22Rv1 (cell line): ENCODE results near the gene SIRT2.
"Not testable (repeated sequence)": the region's sequence is repeated elsewhere in the genome, so short reads cannot be mapped to it uniquely, and the experiment has no call there.

Experiments used
- ZFX ChIP-seq: fragments of 450-650 bp; IDR thresholded peaks from 2 replicates; pipeline ENCODE4 v1.6.1; 2017; ENCODE audit warnings: antibody characterized with exemption, borderline replicate concordance
- TF ChIP-seq, protein P1 (sequence below): fragments of 450-650 bp; IDR thresholded peaks from 2 replicates; pipeline ENCODE4 v1.5.1; 2017; ENCODE audit warnings: mild to moderate bottlenecking

DNA sequence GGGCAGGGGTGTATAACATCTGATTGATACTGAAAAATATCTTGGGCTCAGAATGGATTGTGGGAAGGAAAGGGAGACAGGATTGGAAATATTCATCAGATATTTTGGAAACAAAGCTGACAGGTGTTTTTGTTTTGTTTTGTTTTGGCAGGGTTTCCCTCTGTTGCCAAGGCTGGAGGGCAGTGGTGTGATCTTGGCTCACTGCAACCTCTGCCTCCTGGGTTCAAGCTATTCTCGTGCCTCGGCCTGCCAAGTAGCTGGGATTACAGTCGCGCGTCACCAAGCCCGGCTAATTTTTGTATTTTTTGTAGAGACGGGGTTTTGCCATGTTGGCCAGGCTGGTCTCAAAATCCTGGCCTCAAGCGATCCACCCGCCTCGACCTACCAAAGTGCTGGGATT is 26.0 kb downstream of the SIRT2 start:
- TF ChIP-seq, protein P1, sequence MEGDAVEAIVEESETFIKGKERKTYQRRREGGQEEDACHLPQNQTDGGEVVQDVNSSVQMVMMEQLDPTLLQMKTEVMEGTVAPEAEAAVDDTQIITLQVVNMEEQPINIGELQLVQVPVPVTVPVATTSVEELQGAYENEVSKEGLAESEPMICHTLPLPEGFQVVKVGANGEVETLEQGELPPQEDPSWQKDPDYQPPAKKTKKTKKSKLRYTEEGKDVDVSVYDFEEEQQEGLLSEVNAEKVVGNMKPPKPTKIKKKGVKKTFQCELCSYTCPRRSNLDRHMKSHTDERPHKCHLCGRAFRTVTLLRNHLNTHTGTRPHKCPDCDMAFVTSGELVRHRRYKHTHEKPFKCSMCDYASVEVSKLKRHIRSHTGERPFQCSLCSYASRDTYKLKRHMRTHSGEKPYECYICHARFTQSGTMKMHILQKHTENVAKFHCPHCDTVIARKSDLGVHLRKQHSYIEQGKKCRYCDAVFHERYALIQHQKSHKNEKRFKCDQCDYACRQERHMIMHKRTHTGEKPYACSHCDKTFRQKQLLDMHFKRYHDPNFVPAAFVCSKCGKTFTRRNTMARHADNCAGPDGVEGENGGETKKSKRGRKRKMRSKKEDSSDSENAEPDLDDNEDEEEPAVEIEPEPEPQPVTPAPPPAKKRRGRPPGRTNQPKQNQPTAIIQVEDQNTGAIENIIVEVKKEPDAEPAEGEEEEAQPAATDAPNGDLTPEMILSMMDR, result not testable (repeated sequence)
- TF ChIP-seq ZFX, result not testable (repeated sequence)
